ENCODE data around the gene JAK1.

GRCh38 chr1:65003316-65003664 is 36.9 kb upstream of the JAK1 start:
- no peak for TF ChIP-seq EZH2 (IDR thresholded peaks at IDR 0.05; ENCODE audit: insufficient read depth, poor library complexity, severe bottlenecking)
- TF ChIP-seq EZH2phosphoT487 (IDR thresholded peaks at IDR 0.05; ENCODE audit: insufficient read depth, low read depth) = no peak

All from GM23248 (cell line).